Activated T-cell treated with anti-CD3 and anti-CD28 coated beads, Interleukin-2, amount 50 U/mL, for 1 hour (primary cell): Measurements from ENCODE around the gene CDK7.
"Not testable (repeated sequence)": the region's sequence is repeated elsewhere in the genome, so short reads cannot be mapped to it uniquely, and the experiment has no call there.

ENCODE experiments used
- DNase-seq: peaks from one replicate; pipeline ENCODE4 v3.0.0-alpha.2; 2020

CDK7 gene

DNA sequence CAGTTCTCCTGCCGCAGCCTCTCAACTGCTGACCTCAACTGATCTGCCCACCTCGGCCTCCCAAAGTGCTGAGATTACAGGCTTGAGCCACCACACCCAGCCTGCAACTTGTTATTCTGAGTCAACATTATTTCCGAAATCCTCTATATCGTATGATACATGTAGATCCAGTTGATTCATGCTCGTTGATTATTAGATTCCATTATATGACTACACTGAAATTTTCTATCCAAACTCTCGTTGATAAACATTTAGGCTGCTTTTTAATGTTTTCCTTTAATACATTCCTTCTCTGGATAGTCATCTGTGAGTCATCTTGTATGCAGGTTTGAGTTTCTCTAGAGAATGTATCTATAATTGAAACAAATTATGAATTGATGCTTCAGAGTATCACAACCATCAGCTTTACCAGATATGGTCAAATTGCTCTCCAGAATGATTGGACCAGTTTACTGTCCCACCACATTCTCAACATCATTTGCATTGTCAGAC is 4.1 kb downstream of the CDK7 start:
- no peak for DNase-seq

DNA sequence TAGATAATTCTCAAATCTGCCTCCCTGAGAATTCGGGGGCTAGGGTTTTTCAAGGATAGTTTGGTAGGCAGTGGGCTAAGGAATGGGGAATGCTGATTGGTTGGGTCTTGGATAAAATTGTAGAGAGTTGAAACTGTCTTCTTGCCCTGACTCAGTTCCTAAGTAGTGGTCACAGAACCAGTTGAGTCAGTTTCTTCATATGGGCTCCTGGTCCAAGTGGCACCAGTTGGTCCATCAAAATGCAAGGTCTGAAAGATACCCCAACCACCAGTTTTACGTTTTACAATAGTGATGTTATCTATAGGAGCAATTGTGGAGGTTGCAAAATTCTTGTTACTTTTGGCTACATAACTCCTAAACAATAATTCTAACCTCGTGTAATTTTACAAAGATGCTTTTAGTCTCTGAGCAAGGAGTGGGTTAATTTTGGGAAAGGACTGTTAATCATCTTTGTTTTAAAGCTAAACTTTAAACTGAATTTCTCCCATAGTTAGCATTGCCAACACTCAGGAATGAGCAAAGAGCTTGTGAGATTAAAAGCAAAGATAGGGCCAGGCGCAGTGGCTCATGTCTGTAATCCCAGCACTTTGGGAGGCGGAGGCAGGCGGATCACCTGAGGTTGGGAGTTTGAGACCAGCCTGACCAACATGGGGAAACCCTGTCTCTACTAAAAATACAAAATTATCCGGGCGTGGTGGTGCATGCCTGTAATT is 7.7 kb downstream of the CDK7 start:
- DNase-seq: no peak

DNA sequence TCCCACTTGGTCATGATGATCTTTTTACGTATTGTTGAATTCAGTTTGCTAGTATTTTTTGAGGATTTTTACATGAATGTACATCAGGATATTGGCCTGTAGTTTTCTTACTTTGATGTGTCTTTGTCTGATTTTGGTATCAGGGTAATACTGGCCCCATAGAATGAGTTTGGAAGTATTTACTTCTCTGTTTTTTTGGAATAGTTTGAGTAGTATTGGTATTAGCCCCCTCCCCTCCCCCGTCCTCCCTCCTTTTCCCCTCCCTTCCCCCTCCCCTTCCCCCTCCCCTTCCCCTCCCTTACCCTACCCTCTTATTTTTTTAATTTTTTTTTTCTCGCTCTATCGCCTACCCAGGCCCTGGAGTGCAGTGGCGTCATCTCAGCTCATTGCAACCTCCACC is 10.3 kb downstream of the CDK7 start:
- no peak for DNase-seq

DNA sequence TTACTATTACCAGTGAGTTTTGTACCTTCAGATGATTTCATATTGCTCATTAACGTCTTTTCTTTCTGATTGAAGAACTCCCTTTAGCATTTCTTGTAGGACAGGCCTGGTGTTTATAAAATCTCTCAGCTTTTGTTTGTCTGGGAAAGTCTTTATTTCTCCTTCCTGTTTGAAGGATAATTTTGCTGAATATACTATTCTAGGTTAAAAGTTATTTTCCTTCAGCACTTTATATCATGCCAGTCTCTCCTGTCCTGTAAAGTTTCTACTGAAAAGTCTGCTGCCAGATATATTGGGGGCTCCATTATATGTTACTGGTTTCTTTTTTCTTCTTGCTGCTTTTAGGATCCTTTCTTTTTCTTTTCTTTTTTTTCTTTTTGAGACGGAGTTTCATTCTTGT is 13.3 kb downstream of the CDK7 start:
- DNase-seq: no peak

DNA sequence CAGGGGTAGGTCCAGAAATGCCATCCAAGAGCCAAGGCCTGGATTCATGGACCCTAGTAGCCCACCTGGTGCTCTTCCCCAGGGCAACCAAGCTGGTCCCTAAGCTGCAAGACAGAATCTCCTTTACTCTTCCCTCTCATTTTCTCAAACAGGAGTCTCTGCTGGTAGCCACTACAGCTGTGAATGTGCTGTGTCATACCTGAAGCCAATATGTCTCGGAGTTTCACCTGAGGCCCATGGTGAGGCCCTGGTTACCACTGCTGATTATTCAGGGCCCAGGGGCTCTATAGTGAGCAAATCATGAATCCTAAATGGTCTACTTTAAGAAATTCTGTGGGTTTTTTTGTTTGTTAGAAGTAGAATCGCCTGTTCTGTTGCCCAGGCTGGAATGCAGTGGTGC is 15.9 kb downstream of the CDK7 start:
- no peak for DNase-seq

DNA sequence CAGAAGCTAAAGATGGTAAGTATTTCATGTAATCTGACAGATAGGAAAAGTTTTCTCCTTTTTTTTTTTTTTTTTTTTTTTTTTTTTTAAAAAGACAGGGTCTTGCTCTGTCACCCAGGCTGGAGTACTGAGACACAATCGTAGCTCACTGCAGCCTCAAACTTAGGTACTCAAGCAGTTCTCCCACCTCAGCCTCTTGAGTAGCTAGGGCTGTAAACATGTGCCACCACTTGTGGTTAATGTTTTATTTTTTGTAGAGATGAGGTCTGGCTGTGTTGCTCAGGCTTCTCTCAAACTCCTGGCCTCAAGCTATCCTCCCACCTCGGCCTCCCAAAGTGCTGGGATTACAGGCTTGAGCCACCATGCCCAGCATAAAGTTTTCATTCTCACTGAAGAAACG is 17.8 kb downstream of the CDK7 start:
- DNase-seq: no peak

DNA sequence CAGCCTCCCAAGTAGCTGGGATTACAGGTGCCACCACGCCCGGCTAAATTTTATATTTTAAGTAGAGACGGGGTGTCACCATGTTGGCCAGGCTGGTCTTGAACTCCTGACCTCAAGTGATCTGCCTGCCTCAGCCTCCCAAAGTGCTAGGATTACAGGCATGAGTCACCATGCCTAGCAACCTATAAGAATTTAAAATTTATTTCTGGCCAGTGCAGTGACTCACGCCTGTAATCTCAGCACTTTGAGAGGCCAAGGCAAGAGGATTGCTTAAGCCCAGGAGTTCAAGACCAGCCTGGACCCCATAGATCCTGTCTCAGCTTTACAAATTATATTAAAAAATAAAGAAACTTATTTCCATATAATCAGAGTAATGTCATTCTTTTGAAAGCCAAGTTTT is 21.3 kb downstream of the CDK7 start:
- not testable (repeated sequence) for DNase-seq

DNA sequence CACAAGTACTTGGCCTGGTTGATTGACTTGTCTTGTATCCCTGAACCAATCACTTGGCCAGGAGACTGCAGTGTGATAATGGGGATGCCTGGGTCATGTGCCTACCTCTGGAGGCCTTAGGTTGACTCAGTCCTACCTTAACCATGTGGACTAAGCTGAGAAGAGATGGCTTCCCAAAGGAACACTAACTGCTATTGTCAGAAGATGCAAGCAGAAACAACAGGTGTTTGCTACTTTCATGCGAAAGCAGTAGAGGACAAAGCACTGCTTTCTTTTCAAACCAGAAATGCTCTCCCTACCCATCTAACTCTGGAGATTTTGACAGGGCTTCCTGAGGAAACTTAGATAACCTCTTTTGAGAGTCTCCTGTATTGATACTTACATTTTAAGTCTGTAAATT is 22.9 kb downstream of the CDK7 start:
- DNase-seq: no peak

DNA sequence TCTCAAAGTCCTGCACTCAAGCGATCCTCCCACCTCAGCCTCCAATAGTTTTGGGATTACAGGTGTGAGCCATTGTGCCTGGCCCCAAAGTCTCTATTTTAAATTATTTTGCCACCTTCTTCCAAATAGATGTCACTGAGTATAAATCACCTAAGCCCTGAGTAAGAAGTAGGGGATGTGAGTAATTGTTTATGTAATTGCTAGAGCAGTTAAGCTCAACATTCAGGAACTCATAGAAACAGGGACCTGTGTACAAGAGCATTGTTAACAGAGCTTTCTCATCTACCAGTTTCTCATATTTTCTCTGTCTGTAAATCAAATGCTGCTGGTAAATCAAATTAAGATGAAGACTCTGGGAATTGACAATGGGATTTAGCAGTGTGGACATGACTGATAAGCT is 26.3 kb downstream of the CDK7 start:
- DNase-seq: no peak

DNA sequence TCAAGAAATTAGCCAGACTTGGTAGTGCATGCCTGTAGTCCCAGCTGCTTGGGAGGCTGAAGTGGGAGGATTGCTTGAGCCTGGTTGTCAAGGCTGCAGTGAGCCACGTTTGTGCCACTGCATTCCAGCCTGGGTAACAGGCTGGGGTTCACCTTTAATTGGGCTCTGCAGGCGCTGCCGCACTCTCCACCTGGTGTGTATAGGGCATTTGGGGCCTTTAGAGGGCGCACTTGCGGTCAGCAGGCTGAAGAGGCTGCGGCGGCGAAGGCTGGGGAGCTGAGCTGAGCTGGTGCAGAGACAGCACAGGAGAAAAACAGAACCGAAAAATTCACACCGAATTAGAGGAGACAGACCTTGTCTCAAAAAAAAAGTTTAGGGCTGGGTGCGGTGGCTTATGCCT is 31.2 kb downstream of the CDK7 start:
- DNase-seq: no peak

DNA sequence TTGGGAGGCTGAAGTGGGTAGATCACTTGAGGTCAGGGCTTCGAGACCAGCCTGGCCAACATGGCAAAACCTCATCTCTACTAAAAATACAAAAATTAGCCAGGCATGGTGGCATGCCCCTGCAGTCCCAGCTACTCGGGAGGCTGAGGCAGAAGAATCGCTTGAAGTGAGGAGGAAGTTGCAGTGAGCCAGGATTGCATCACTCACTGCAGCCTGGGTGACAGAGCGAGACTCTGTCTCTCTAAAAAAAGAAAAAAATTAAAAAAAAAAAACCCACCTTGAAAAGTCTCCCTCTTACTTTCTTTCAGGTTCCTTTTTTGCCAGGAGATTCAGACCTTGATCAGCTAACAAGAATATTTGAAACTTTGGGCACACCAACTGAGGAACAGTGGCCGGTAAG is 34.2 kb downstream of the CDK7 start:
- DNase-seq: no peak

DNA sequence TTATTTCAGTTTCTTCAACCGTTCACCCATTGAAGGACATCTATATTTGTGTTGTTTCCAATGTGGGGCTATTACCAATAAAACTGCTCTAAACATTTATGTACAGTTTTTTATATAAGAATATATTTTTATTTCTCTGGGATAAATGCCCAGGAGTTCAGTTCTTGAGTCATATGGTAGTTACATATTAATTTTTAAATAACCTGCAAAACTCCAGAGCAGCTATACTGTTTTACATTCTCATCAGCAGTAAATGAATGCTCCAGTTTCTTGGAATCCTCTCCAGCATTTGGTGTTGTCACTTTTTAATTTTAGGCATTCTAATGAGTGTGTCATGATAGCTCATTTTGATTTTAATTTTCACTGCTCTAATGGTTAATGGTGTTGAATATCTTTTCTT is 36.2 kb downstream of the CDK7 start:
- DNase-seq: no peak

DNA sequence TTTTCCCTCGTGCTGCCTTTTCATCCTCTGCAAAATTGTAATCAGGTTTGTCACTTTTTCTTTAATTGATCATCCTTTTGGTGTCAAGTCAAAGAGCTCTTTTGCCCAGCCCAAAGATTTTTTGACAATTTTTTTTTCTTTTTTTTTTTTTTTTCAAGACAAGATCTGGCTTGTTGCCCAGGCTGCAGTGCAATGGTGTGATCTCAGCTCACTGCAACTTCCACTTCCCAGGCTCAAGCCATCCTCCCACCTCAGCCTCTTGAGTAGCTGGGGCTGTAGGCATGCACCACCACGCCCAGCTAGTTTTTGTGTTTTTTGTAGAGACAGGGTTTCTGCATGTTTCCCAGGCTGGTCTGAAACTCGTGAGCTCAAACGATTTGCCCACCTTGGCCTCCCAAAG is 36.7 kb downstream of the CDK7 start:
- no peak for DNase-seq

DNA sequence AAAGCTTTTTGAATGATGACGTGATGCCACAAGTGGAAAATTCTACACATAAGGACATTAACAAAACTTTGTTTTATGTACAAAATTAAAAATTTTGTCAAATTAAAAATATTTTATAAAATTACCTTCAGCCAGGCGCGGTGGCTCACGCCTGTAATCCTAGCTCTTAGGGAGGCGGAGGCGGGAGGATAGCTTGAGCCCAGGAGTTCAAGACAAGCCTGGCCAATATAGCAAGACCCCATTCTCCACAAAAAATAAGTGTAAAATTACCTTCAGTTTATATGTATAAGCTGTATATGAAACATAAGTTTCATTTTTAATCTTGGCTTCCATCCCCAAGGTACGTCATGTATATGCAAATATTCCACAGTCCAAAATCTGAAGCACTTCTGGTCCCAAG is 40.9 kb downstream of the CDK7 start:
- no peak for DNase-seq

DNA sequence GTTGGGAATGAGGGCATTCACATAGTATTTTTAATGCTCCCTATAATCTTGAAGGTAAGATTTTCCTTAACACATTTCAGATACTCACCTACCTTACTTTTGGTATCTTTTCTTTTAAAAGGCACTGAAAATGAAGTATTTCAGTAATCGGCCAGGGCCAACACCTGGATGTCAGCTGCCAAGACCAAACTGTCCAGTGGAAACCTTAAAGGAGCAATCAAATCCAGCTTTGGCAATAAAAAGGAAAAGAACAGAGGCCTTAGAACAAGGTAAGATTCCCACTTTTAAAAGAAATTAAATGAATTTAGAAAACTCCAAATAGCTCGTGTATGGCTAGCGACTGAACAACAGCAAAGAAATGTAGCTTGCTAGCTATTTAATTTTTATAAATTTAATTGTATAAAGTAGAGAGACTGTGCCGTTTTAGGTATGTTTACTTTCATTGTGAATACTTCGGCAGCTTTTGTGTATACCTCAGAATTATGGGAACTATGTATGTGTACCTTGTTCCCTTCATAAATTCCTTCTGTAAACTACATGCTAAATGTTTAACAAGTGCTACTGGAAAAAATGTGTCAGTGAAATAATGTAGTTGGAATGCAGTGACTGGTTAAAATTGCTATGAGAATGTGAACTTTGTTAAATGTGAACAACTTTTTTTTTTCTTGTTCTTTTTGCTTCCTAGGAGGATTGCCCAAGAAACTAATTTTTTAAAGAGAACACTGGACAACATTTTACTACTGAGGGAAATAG is 41.9 kb downstream of the CDK7 start:
- no peak for DNase-seq

DNA sequence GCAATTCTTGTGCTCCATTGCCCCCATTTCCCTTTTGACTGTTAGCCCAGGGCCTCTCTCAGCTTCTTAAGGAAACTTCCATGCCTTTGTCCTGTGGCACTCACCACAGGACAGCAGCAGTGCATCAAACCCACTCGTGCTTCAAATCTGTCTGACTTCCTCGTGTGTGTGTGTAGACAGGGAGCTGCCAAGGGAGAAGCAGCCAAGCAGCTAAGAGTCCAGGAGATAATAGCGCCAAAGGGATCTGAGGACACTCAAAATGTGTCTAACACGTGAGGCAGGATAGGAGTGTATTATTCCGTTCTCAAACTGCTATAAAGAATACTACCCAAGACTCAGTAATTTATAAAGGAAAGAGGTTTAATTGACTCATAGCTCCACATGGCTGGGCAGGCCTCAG is 44.8 kb downstream of the CDK7 start:
- DNase-seq: no peak

DNA sequence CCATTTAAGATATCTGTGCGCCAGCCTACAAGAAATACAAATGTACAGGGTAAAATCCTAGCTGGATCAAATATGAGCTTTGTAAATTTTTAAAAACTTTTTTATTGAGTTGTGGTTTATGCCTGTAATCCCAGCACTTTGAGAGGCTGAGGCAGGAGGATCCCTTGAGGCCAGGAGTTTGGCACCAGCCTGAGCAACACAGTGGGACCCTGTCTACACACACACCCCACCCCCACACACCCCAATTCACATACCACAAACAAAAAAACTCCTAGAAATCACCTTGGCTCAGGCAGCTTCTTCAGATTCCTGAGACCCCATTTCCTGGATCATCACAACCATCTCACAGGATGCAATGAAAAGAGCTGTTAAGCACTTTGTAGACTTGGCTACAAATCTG is 46.4 kb downstream of the CDK7 start:
- DNase-seq: no peak

DNA sequence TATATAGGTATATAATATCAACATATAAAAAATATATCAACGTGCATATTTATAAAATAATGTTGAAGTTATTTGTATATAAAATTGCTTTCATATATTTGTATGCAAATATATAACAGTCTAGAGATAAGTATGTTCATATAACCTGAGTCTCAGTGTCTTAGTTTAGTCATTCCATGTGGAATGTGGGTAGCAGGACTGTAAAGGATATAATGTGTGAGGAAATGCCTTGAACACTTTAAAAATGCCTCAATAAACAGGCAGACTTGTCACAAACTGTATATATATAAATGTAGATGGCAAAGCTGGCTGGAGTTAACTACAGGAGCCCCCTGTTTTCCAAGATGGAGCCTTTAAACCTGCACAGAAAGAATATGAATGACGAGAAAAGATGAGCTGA is 49.5 kb downstream of the CDK7 start:
- DNase-seq: no peak

DNA sequence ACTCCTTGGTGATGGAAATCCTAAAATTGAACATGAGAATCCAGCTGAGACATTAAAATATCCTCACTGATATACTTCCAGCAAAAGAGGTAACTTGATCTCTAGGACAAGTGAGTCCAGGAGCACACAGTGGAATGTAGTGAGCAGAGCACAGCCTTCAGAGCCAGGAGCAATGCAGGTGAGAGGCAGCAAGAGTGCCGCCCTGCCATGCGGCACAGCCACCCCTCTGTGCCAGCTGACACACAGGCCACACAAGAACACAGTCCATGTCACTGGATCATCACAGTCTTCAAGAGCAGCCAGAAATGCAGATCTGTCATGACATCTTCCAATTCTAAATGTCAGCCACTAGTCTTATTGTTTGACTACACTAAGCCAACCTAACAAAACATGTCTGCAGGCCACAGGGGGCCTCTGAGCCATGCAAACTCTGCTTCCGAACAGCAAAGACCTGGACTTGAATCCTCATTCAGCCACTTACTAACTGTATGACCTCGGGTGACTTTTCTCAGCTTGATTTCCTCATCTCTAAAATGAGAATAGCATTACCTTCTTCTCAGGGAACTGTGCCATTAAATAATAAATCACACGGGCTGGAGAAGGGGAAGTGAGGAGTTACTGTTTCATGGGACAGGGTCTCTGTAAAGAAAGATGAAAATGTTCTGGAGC is 50.9 kb downstream of the CDK7 start:
- no peak for DNase-seq

DNA sequence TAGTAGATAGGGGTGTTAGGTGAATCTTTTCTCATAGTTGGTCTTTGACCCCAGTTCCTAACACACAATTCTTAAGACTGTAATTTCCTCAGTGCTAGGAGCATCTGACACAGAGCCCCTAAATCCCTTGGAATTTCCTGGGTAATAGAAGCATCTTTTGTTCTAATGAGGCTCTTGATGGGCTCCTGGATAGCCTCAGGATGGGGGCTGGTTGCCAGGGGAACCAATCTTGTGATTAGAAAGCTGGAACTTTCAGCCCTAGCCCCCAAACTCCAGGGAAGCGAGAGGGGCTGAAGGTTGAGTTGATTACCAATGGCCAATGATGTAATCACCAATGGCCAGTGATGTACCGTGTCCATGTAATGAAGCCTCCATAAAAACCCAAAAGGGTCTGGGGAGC is 53.4 kb downstream of the CDK7 start:
- DNase-seq: no peak

DNA sequence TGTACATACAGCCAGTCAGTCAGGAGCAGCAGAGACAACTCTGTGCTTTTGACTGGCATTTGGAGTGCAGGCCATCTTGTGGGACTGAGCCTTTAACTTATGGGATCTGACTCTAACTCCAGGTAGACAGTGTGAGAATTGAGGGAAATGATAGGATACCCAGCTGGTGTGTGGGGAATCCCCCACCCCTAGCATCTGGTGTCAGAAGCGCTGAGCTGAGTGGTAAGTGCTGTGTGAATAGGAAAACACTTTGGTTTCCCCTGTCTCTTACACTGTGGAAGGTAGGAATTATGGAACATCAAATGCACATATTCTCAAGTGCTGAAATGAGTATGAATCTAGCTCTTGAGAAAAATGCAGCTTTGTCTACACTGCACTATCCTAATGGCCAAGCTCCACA is 54.0 kb downstream of the CDK7 start:
- DNase-seq: no peak

DNA sequence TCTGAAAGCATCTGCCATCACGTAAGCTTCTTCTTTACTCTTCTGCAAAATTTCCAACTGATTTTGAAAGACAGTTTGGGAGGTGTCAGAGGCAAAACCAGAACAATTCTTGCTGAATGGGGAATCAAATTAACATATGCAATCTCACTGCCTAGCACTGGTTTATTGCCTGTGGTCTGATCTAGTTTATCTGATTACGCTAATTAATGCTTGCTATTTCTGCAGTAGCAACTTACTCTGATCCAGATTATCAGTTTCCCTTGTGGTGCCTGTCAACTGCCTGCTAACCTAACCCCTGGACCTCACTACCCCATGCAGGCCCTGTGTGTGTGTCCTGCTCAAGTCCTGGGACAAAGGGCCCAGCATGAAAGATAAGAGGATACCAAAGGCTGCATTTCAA is 57.6 kb downstream of the CDK7 start:
- DNase-seq: no peak

DNA sequence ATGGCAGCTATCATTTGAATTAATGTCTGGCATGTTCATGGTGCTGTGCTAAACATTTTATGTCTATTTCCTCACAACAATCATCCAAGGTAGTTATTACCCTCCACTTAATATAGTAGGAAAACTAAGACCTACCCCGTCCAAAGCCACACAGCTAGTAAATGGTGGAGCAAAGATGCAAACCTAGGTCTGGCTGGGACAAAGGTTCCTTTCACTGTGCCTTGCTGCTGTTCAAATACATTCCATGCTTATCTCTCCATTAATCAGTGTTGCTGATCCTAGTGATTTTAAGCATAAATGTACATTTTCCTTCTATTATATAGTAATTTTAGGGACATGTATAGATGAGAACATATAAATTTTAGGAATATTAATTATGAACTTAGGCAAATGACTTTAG is 59.2 kb downstream of the CDK7 start:
- no peak for DNase-seq

DNA sequence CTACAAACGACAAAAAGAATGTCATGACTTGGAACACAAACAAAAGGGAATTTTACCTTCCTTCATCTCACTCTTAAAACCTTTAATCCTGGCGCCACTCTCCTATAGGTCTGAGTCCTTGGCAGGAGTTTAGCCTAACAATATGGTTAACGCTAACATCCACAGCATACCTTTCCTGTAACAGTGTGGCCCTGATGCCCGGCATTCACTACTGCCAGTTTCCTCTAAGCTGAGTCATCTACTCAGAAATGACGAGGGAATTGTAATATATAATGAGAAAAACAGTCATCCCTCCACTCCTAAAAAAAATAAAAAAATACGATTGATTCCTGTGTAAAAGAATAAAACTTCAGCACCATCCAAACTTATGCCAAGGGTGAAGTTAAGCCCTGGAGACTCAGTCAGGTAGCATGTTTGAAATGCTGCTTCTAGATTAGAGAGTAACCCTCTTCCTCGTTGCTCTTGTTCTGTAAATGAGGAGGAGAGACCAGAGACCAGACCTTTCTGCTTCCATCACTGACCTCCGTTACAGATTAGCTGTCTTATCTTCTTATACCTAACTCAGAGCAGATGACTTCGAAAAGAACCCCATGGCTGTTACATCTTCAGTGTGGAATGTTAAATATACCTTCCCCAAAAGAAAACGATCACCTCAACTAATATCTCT is 60.5 kb downstream of the CDK7 start:
- no peak for DNase-seq
